Liver (tissue), 3 donors: ENCODE measurements around the gene ZNF331.
"Not testable (repeated sequence)": the region's sequence is repeated elsewhere in the genome, so short reads cannot be mapped to it uniquely, and the experiment has no call there.

ENCODE experiments used
- EGR1 ChIP-seq, 2 donors: IDR thresholded peaks; 2 replicates each; pipeline ENCODE4 v1.6.1; 2016 to 2018; ENCODE audit warnings: antibody characterized with exemption in 2 of 2, low read depth in 2 of 2
- FOXA1 ChIP-seq: IDR thresholded peaks from 2 replicates; pipeline ENCODE4 v1.6.1; 2016; ENCODE audit warnings: antibody characterized with exemption
- GABPA ChIP-seq, 2 donors: IDR thresholded peaks in 1 of 2; conservative IDR thresholded peaks in 1 of 2; 2 replicates each; pipeline ENCODE4 v1.6.1; 2016; ENCODE audit warnings: antibody characterized with exemption in 2 of 2, mild to moderate bottlenecking in 1 of 2, moderate library complexity in 1 of 2
- HNF4A ChIP-seq, 2 donors: conservative IDR thresholded peaks; 2 replicates each; pipeline ENCODE4 v1.6.1; 2016; ENCODE audit warnings: antibody characterized with exemption in 2 of 2, mild to moderate bottlenecking in 2 of 2
- MAX ChIP-seq: IDR thresholded peaks from 2 replicates; pipeline ENCODE4 v1.6.1; 2016; ENCODE audit warnings: antibody characterized with exemption
- TAF1 ChIP-seq: conservative IDR thresholded peaks from 2 replicates; pipeline ENCODE4 v1.6.1; 2016; ENCODE audit warnings: antibody characterized with exemption, mild to moderate bottlenecking
- YY1 ChIP-seq: IDR thresholded peaks from 2 replicates; pipeline ENCODE4 v1.6.1; 2016; ENCODE audit warnings: antibody characterized with exemption, mild to moderate bottlenecking
- TF ChIP-seq, protein P1 (sequence below): fragments of 150-350 bp; IDR thresholded peaks from 2 replicates; pipeline ENCODE4 v1.5.1; 2017; ENCODE audit warnings: improper control_type of control experiment, low read depth, low read length; ENCODE audit not compliant: missing input control
- TF ChIP-seq, protein P2 (sequence below): IDR thresholded peaks from 2 replicates; pipeline ENCODE4 v1.6.1; 2016; ENCODE audit warnings: antibody characterized with exemption
- TF ChIP-seq, protein P3 (sequence below): IDR thresholded peaks from 2 replicates; pipeline ENCODE4 v1.6.1; 2016; ENCODE audit warnings: antibody characterized with exemption, mild to moderate bottlenecking
- TF ChIP-seq, protein P4 (sequence below): IDR thresholded peaks from 2 replicates; pipeline ENCODE4 v1.6.1; 2016; ENCODE audit warnings: antibody characterized with exemption
- donor health status: healthy.
- donor health status: healthy.

DNA sequence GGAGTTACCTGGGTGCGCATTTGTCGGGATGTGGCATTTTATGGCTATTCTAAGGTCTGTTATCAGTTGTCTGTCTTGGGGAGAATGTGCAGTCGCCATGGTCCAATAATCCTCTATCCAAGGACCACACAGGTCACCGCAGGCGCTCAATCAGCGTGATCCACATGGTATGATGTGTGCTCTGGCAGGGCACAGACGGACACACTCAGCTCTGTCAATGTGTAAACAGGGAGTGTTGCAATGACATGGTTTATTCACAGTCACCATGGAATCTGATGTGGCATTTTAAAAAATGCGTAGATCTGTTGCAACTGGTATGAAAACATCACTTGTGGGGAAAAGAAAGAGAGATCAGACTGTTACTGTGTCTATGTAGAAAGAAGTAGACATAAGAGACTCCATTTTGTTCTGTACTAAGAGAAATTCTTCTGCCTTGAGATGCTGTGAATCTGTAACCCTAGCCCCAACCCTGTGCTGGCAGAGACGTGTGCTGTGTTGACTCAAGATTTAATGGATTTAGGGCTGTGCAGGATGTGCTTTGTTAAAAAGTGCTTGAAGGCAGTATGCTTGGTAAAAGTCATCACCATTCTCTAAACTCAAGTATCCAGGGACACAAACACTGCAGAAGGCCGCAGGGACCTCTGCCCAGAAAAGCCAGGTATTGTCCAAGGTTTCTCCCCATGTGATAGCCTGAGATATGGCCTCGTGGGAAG, 40.5 kb upstream of the ZNF331 start:
- TF ChIP-seq, protein P1, sequence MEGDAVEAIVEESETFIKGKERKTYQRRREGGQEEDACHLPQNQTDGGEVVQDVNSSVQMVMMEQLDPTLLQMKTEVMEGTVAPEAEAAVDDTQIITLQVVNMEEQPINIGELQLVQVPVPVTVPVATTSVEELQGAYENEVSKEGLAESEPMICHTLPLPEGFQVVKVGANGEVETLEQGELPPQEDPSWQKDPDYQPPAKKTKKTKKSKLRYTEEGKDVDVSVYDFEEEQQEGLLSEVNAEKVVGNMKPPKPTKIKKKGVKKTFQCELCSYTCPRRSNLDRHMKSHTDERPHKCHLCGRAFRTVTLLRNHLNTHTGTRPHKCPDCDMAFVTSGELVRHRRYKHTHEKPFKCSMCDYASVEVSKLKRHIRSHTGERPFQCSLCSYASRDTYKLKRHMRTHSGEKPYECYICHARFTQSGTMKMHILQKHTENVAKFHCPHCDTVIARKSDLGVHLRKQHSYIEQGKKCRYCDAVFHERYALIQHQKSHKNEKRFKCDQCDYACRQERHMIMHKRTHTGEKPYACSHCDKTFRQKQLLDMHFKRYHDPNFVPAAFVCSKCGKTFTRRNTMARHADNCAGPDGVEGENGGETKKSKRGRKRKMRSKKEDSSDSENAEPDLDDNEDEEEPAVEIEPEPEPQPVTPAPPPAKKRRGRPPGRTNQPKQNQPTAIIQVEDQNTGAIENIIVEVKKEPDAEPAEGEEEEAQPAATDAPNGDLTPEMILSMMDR = not testable (repeated sequence)
- TF ChIP-seq YY1; GABPA (IDR thresholded peaks at IDR 0.05 in 1 of 2, conservative IDR thresholded peaks at IDR 0.05 in 1 of 2); HNF4A (conservative IDR thresholded peaks at IDR 0.05); MAX; EGR1 (IDR thresholded peaks at IDR 0.05; ENCODE audit: low read depth in 2 of 2); TAF1; FOXA1: not testable (repeated sequence)
- TF ChIP-seq, protein P2, sequence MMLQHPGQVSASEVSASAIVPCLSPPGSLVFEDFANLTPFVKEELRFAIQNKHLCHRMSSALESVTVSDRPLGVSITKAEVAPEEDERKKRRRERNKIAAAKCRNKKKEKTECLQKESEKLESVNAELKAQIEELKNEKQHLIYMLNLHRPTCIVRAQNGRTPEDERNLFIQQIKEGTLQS = not testable (repeated sequence)
- TF ChIP-seq, protein P3, sequence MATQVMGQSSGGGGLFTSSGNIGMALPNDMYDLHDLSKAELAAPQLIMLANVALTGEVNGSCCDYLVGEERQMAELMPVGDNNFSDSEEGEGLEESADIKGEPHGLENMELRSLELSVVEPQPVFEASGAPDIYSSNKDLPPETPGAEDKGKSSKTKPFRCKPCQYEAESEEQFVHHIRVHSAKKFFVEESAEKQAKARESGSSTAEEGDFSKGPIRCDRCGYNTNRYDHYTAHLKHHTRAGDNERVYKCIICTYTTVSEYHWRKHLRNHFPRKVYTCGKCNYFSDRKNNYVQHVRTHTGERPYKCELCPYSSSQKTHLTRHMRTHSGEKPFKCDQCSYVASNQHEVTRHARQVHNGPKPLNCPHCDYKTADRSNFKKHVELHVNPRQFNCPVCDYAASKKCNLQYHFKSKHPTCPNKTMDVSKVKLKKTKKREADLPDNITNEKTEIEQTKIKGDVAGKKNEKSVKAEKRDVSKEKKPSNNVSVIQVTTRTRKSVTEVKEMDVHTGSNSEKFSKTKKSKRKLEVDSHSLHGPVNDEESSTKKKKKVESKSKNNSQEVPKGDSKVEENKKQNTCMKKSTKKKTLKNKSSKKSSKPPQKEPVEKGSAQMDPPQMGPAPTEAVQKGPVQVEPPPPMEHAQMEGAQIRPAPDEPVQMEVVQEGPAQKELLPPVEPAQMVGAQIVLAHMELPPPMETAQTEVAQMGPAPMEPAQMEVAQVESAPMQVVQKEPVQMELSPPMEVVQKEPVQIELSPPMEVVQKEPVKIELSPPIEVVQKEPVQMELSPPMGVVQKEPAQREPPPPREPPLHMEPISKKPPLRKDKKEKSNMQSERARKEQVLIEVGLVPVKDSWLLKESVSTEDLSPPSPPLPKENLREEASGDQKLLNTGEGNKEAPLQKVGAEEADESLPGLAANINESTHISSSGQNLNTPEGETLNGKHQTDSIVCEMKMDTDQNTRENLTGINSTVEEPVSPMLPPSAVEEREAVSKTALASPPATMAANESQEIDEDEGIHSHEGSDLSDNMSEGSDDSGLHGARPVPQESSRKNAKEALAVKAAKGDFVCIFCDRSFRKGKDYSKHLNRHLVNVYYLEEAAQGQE = not testable (repeated sequence)
- TF ChIP-seq, protein P4, sequence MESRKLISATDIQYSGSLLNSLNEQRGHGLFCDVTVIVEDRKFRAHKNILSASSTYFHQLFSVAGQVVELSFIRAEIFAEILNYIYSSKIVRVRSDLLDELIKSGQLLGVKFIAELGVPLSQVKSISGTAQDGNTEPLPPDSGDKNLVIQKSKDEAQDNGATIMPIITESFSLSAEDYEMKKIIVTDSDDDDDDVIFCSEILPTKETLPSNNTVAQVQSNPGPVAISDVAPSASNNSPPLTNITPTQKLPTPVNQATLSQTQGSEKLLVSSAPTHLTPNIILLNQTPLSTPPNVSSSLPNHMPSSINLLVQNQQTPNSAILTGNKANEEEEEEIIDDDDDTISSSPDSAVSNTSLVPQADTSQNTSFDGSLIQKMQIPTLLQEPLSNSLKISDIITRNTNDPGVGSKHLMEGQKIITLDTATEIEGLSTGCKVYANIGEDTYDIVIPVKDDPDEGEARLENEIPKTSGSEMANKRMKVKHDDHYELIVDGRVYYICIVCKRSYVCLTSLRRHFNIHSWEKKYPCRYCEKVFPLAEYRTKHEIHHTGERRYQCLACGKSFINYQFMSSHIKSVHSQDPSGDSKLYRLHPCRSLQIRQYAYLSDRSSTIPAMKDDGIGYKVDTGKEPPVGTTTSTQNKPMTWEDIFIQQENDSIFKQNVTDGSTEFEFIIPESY = not testable (repeated sequence)
